GM19238 (cell line): ENCODE measurements around the gene METTL22.

ENCODE experiments used
- DNase-seq: peaks from one replicate; pipeline ENCODE4 v3.0.0; 2011; ENCODE audit warnings: low spot score; ENCODE audit not compliant: insufficient read length

Gene METTL22

DNA sequence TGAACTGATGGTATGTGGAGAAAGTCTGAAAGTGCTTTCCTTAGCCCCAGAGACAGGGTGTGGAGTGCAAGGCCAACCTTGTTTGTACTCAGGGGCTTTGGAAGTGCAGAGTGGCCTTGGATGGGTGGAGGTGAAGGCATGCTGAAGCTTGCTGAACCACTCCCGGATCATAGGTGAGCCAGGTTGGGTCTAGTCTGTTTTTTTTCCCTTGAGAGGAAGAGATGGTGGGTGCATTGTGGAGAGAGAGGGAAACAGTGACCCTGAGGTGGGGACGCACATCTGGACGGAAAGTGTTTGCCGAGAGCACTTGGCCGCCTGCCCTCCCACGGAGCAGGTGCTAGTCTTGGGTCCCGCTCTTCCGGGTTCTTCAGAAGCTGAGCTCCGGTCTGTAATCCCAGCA lies 65.4 kb downstream of the METTL22 start:
- DNase-seq, result no peak

GRCh38 chr16:8689686-8690085 lies 68.2 kb downstream of the METTL22 start:
- DNase-seq, result no peak

GRCh38 chr16:8691728-8692127 lies 70.2 kb downstream of the METTL22 start:
- DNase-seq, result no peak

DNA sequence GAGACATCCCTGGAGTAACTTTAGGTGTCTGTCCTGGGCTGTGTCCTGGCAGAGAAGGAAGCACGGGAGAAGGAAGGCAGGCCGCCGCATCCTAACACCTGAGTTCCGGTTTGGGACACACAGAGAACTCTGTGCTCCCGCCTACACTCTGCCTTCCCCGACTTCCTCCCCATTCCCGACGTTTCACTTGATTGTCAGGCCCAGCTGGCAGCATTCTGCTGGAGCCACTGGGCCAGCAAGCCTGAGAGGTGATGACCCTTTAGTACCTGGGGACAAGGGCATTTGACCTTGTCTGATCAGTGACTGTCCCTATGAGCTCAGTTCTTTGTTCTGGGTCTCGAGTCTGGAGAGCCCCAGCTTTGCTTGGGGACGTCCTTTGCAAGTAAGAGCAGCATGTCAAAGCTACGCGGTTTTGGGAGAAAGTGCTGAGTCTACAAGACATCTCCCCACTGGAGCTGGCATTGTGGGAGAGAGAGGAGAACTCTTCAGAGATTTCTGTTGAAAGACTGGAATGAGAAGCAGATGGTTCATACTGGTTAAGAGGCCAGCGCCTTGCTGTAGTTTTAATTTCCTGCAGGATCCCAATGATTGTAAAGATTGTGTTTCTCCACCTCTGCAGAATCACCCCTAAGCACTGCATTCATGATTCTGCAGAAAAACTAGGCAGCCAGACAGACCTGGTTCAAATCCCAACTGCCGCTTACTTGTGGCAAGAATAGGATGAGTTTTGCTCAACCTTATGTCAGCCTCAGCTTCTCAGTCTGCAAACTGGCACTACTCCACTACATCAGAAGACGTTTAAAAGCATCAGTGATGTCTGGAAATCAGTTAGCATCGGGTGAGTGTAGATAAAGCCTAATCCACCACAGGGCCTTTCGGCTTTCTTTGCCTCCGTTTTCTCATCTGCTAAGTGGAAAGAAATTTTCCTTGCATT lies 73.6 kb downstream of the METTL22 start:
- DNase-seq, result no peak

DNA sequence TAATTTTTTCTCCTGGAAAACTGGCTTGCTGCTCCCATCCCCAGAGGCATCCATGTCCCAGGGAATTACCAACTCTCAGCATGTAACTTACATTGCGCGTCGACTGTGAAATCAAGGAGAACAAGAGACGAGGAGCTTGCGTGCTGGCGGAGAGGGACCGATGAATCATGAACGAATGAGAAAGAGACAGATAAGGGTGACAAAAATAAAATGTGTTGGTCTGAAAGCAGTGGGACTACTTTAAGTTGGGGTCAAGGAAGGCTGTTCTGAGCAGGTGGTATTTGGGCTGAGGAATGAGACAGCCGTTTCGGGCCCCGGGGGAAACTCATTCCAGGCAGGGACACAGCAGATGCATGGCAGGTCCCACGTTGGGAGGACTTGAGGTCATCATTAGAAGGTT lies 75.4 kb downstream of the METTL22 start:
- DNase-seq, result no peak

GRCh38 chr16:8697965-8698364 lies 76.5 kb downstream of the METTL22 start:
- no peak for DNase-seq
